IMR-90 (cell line): ENCODE measurements around the gene PDIA4. TPM values are rescaled to one million over a fixed set of nuclear protein-coding genes. Genes with fewer than 3 reads are reported as not detected.

Experiments used
- ATAC-seq: fragments of 200-7000 bp; cut with Tn5 transposase; 2 replicates; pipeline ENCODE4 v1.9.1; 2020; ENCODE audit warnings: low read depth, mild to moderate bottlenecking, moderate library complexity
- BruUV-seq: library from RNA; stranded (reverse); fragments of 400-500 nt; replicated peaks from 2 replicates; lab custom pipeline; 2021; lab: Mats Ljungman, UMichigan
- CTCF ChIA-PET: fragments of 300-600 bp; formaldehyde crosslinking; extraction: SDS; loops from one replicate; lab custom pipeline; 2021; ENCODE audit warnings: antibody characterized with exemption; lab: Yijun Ruan, JAX
- POLR2A ChIA-PET: fragments of 300-600 bp; sonication (Branson Sonifier 250); formaldehyde crosslinking; loops from one replicate; lab custom pipeline; 2022; ENCODE audit warnings: antibody characterized with exemption; ENCODE audit not compliant: unreplicated experiment; lab: Charles Lee
- DNase-seq: peaks from one replicate; pipeline ENCODE4 v3.0.0; 2013
- H2AFZ ChIP-seq: replicated peaks from 2 replicates; pipeline ENCODE3; 2013; ENCODE audit warnings: low read length, mild to moderate bottlenecking; ENCODE audit not compliant: poor library complexity
- H2AK5ac ChIP-seq: 2 replicates; pipeline ENCODE4 v1.6.1; 2013; ENCODE audit warnings: low read depth, low read length, inconsistent platforms
- H2AK9ac ChIP-seq: replicated peaks from 2 replicates; pipeline ENCODE3; 2013; ENCODE audit warnings: mild to moderate bottlenecking, low read depth, low read length, moderate library complexity; ENCODE audit not compliant: poor library complexity
- H2BK120ac ChIP-seq: 2 replicates; pipeline ENCODE4 v1.6.1; 2013; ENCODE audit warnings: low read depth, low read length, inconsistent platforms
- H2BK15ac ChIP-seq: 3 replicates; pipeline ENCODE4 v1.6.1; 2013; ENCODE audit warnings: low read depth, low read length, inconsistent platforms
- H2BK20ac ChIP-seq: 2 replicates; pipeline ENCODE4 v1.6.1; 2013; ENCODE audit warnings: low read depth, mild to moderate bottlenecking, inconsistent platforms, low read length, moderate library complexity
- H2BK5ac ChIP-seq: 2 replicates; pipeline ENCODE4 v1.6.1; 2013; ENCODE audit warnings: mild to moderate bottlenecking, low read depth, low read length, inconsistent platforms; ENCODE audit not compliant: poor library complexity, severe bottlenecking
- H3K14ac ChIP-seq: replicated peaks from 2 replicates; pipeline ENCODE4 v1.6.1; 2013; ENCODE audit warnings: low read depth, low read length, inconsistent platforms
- H3K18ac ChIP-seq: 2 replicates; pipeline ENCODE4 v1.6.1; 2013; ENCODE audit warnings: low read depth, low read length, control low read depth
- H3K23ac ChIP-seq: 2 replicates; pipeline ENCODE4 v1.6.1; 2013; ENCODE audit warnings: low read depth, low read length, inconsistent platforms
- H3K27ac ChIP-seq: 2 replicates; pipeline ENCODE4 v1.5.1; 2013; ENCODE audit warnings: mild to moderate bottlenecking, control low read depth, low read length; ENCODE audit not compliant: insufficient read depth
- H3K27me3 ChIP-seq: 2 replicates; pipeline ENCODE4 v1.6.1; 2013; ENCODE audit warnings: low read length; ENCODE audit not compliant: control insufficient read depth, insufficient read depth
- H3K36me3 ChIP-seq: 2 replicates; pipeline ENCODE4 v1.6.1; 2013; ENCODE audit warnings: low read length, mixed read lengths; ENCODE audit not compliant: control insufficient read depth, insufficient read depth
- H3K4ac ChIP-seq: 2 replicates; pipeline ENCODE4 v1.6.1; 2013; ENCODE audit warnings: low read depth, low read length, inconsistent platforms
- H3K4me1 ChIP-seq: 2 replicates; pipeline ENCODE4 v1.6.1; 2013; ENCODE audit warnings: low read length, mixed read lengths; ENCODE audit not compliant: control insufficient read depth, insufficient read depth
- H3K4me2 ChIP-seq: 2 replicates; pipeline ENCODE4 v1.6.1; 2013; ENCODE audit warnings: low read depth, mild to moderate bottlenecking, control low read depth, low read length, moderate library complexity
- H3K4me3 ChIP-seq: 2 replicates; pipeline ENCODE4 v1.5.1; 2013; ENCODE audit warnings: low read depth, mild to moderate bottlenecking, control low read depth, low read length, moderate library complexity; ENCODE audit not compliant: insufficient read depth
- H3K56ac ChIP-seq: 2 replicates; pipeline ENCODE4 v1.6.1; 2013; ENCODE audit warnings: low read length, inconsistent platforms; ENCODE audit not compliant: insufficient read depth; ENCODE audit errors: extremely low read depth
- H3K79me1 ChIP-seq, 2 experiments: 2 replicates each; pipeline ENCODE4 v1.6.1; 2013; ENCODE audit warnings: low read length in 2 of 2, inconsistent platforms in 1 of 2, low read depth in 1 of 2
- H3K9ac ChIP-seq: 2 replicates; pipeline ENCODE4 v1.6.1; 2013; ENCODE audit warnings: low read depth, low read length, control low read depth
- H3K9me1 ChIP-seq: 2 replicates; pipeline ENCODE4 v1.6.1; 2013; ENCODE audit warnings: low read length, inconsistent platforms; ENCODE audit not compliant: insufficient read depth
- H3K9me3 ChIP-seq: 2 replicates; pipeline ENCODE4 v1.6.1; 2013; ENCODE audit warnings: low read length; ENCODE audit not compliant: control insufficient read depth, insufficient read depth
- H4K20me1 ChIP-seq: 2 replicates; pipeline ENCODE4 v1.6.1; 2013; ENCODE audit warnings: low read length, inconsistent platforms; ENCODE audit not compliant: insufficient read depth
- H4K5ac ChIP-seq: 2 replicates; pipeline ENCODE4 v1.6.1; 2013; ENCODE audit warnings: mild to moderate bottlenecking, low read depth, low read length, control low read depth
- H4K8ac ChIP-seq, 2 experiments: 2 replicates each; pipeline ENCODE4 v1.6.1; 2013; ENCODE audit warnings: low read depth in 2 of 2, low read length in 2 of 2, control low read depth in 1 of 2, inconsistent platforms in 1 of 2
- H4K91ac ChIP-seq: 2 replicates; pipeline ENCODE4 v1.6.1; 2013; ENCODE audit warnings: low read depth, low read length, inconsistent platforms; ENCODE audit not compliant: insufficient read depth
- CTCF ChIP-seq: conservative IDR thresholded peaks from 2 replicates; pipeline ENCODE4 v1.5.1; 2012; ENCODE audit warnings: mild to moderate bottlenecking, low read depth, low read length, improper control_type of control experiment
- MAFK ChIP-seq: IDR thresholded peaks from 2 replicates; pipeline ENCODE4 v1.6.1; 2012; ENCODE audit warnings: low read depth, low read length, improper control_type of control experiment
- MAZ ChIP-seq: IDR thresholded peaks from 2 replicates; pipeline ENCODE4 v1.6.1; 2012; ENCODE audit warnings: low read depth, mild to moderate bottlenecking, low read length, improper control_type of control experiment, moderate library complexity, borderline replicate concordance
- RCOR1 ChIP-seq: IDR thresholded peaks from 2 replicates; pipeline ENCODE4 v1.6.1; 2012; ENCODE audit warnings: mild to moderate bottlenecking, low read length, improper control_type of control experiment; ENCODE audit not compliant: insufficient replicate concordance
- USF2 ChIP-seq: fragments of 150-350 bp; IDR thresholded peaks from 2 replicates; pipeline ENCODE4 v1.6.1; 2017; ENCODE audit warnings: mild to moderate bottlenecking, antibody characterized with exemption, low read length, low read depth
- WGBS, 2 experiments: methylation state at CpG; one replicate each; pipeline versions ENCODE4 v1.1.5 to v1.1.7; 2013; ENCODE audit warnings: missing lambda C conversion rate in 2 of 2; ENCODE audit not compliant: insufficient read length in 1 of 2; ENCODE audit errors: extremely low coverage in 2 of 2; 5-methylcytosine and 5-hydroxymethylcytosine counted together
- dilution Hi-C: fragments of 300-500 bp; cut with HindIII; formaldehyde crosslinking; loops from one replicate; pipeline ENCODE4 v1.14.3; 2018; ENCODE audit warnings: low sequenced_read_pairs; ENCODE audit not compliant: unreplicated experiment
- in situ Hi-C: fragments of 300-500 bp; cut with MboI; formaldehyde crosslinking; loops from 3 replicates; pipeline ENCODE4 v1.14.3; 2019; ENCODE audit warnings: low sequenced_read_pairs, inconsistent platforms, mixed read lengths
- intact Hi-C: fragments of 100-400 bp; cut with micrococcal nuclease; formaldehyde crosslinking; loops from 2 replicates; pipeline ENCODE4 v1.10.0; 2022
- polyA plus RNA-seq, 3 experiments: library from polyadenylated mRNA; depleted of rRNA; stranded (reverse); fragments of >200 nt; gene quantifications; 2 replicates each; pipeline ENCODE4 v1.2.3, GENCODE V29; 2012; ENCODE audit warnings: low replicate concordance in 1 of 3
- total RNA-seq: library from RNA; depleted of rRNA; stranded (reverse); fragments of >200 nt; gene quantifications from 2 replicates; pipeline ENCODE4 v1.2.3, GENCODE V29; 2012

PDIA4 gene
- total and polyA plus RNA-seq, 2 of the 4 experiments (the other 2 are of a cell fraction), result 241 to 304 TPM

- H3K27me3 ChIP-seq, result no peaks in the 10 kb centered on the region
- H3K4me1 ChIP-seq, result no peaks in the 10 kb centered on the region
- no peak overlapping the region for H2AK9ac ChIP-seq
- no peak overlapping the region for H3K4me3 ChIP-seq
- intact Hi-C loops, result no loop called here
- H3K56ac ChIP-seq, result no peak overlapping the region
- no peak overlapping the region for H2BK5ac ChIP-seq
- no CpG with 5 or more reads among the region's 4 CpGs for WGBS, 2 experiments
- H3K36me3 ChIP-seq, result peaks cover 25% of the 10 kb centered on the region
- no peak overlapping the region for H3K4me2 ChIP-seq
- dilution Hi-C loops, result no loop called here
- ATAC-seq (no peak), DNase-seq (no peak)
- H4K91ac ChIP-seq, result no peak overlapping the region
- H4K20me1 ChIP-seq, result no peaks in the 10 kb centered on the region; the same call in 1 of the 2 replicates
- H3K14ac ChIP-seq, result no peak overlapping the region
- POLR2A ChIA-PET, result no interaction called here
- H3K9me1 ChIP-seq, result no peaks in the 10 kb centered on the region
- BruUV-seq, result no TSS peak
- TF ChIP-seq MAZ (no peak), USF2 (no peak), MAFK (no peak), RCOR1 (no peak), CTCF (no peak)
- no peak overlapping the region for H3K4ac ChIP-seq
- no peak overlapping the region for H2AK5ac ChIP-seq
- H2BK15ac ChIP-seq, result no peak overlapping the region
- no peak overlapping the region for H3K9ac ChIP-seq
- no peak overlapping the region for H4K8ac ChIP-seq
- peaks cover 3% of the 10 kb centered on the region in 2 experiments; a peak in 2 of 4 replicates for H3K79me1 ChIP-seq
- CTCF ChIA-PET, result no interaction called here
- in situ Hi-C loops, result no loop called here
- no peak overlapping the region for H3K23ac ChIP-seq
- no peaks in the 10 kb centered on the region for H3K9me3 ChIP-seq
- no peak overlapping the region for H4K5ac ChIP-seq
- no peak overlapping the region for H2BK20ac ChIP-seq
- H3K27ac ChIP-seq, result no peak overlapping the region
- no peak overlapping the region for H2AFZ ChIP-seq
- H2BK120ac ChIP-seq, result no peak overlapping the region
- H3K18ac ChIP-seq, result no peak overlapping the region
Observed at GRCh38 chr7:149072438-149072775, 44.1 kb upstream of the PDIA4 start.
